ENCODE measurements around the gene DLG2. TPM values are rescaled to one million over a fixed set of nuclear protein-coding genes. Genes with fewer than 3 reads are reported as not detected.

DLG2 gene
- total and polyA plus RNA-seq, 2 donors (not counting 3 experiments of a cell fraction or from before 2014, with no cell fraction given), result 0.15 to 1.1 TPM

- Histone ChIP-seq H3K4me2 (ENCODE audit: insufficient read depth, low read length) (no peak overlapping the region), H3K27me3 (ENCODE audit: control insufficient read depth in 2 of 2, insufficient read depth in 2 of 2, low read length in 2 of 2) (no peaks in the 10 kb centered on the region), H3K9me1 (replicated peaks; ENCODE audit: control insufficient read depth, extremely low read depth, insufficient read depth, low read length) (no peaks in the 10 kb centered on the region), H3K4me1 (ENCODE audit: control insufficient read depth, extremely low read depth, insufficient read depth, low read length) (no peaks in the 10 kb centered on the region), H4K20me1 (replicated peaks; ENCODE audit: control insufficient read depth, extremely low read depth, insufficient read depth, low read length) (no peaks in the 10 kb centered on the region), H3K4me3 (replicated peaks in 1 of 3; ENCODE audit: insufficient read depth in 1 of 3, low read depth in 1 of 3, low read length in 3 of 3) (no peak overlapping the region), H3K79me2 (ENCODE audit: control insufficient read depth, insufficient read depth, low read length) (no peaks in the 10 kb centered on the region), H2AFZ (ENCODE audit: low read depth, low read length) (no peak overlapping the region), H3K9ac (replicated peaks; ENCODE audit: extremely low read depth, insufficient read depth, low read length) (no peak overlapping the region), H3K27ac (ENCODE audit: insufficient read depth, low read depth, low read length) (no peak overlapping the region), H3K36me3 (ENCODE audit: control insufficient read depth in 2 of 2, extremely low read depth in 1 of 2, insufficient read depth in 2 of 2, low read length in 2 of 2) (no peaks in the 10 kb centered on the region), H3K9me3 (replicated peaks; ENCODE audit: control insufficient read depth, insufficient read depth, low read length) (no peaks in the 10 kb centered on the region)
- CTCF ChIA-PET, result no interaction called here
- intact Hi-C loops (cut with micrococcal nuclease) (no loop called here), dilution Hi-C loops (cut with MboI; ENCODE audit: extremely low pct_ligation_motif_present, low sequenced_read_pairs) (no loop called here)
- FAIRE-seq, result no peak
- DNase-seq (ENCODE audit: low read depth, low spot score), result no peak
- no TSS peak for BruUV-seq (replicated peaks)
- TF ChIP-seq MAX (IDR thresholded peaks at IDR 0.05; ENCODE audit: insufficient read depth, insufficient read length), result no peak
- TF ChIP-seq GATA2 (IDR thresholded peaks at IDR 0.05; ENCODE audit: insufficient read depth, insufficient read length, low read depth, low read length), result no peak
- POLR2A ChIA-PET, result no interaction called here
Measured at GRCh38 chr11:84227970-84228665, 1399.0 kb downstream of the DLG2 start.

- FAIRE-seq, result no peak
- CTCF ChIA-PET, result no interaction called here
- no TSS peak for BruUV-seq (replicated peaks)
Measured at GRCh38 chr11:84224042-84224441, 1403.1 kb downstream of the DLG2 start.

More at GRCh38 chr11:84224042-84224441, 1403.1 kb downstream of the DLG2 start:
- intact Hi-C loops (cut with micrococcal nuclease) (no loop called here), dilution Hi-C loops (cut with MboI; ENCODE audit: extremely low pct_ligation_motif_present, low sequenced_read_pairs) (no loop called here)
- no peaks in the 10 kb centered on the region for H3K36me3 ChIP-seq (ENCODE audit: control insufficient read depth in 2 of 2, extremely low read depth in 1 of 2, insufficient read depth in 2 of 2, low read length in 2 of 2)
- H3K27me3 ChIP-seq (ENCODE audit: control insufficient read depth in 2 of 2, insufficient read depth in 2 of 2, low read length in 2 of 2), result no peaks in the 10 kb centered on the region
- POLR2A ChIA-PET, result no interaction called here
- no peak overlapping the region for H3K4me3 ChIP-seq (replicated peaks in 1 of 3; ENCODE audit: insufficient read depth in 1 of 3, low read depth in 1 of 3, low read length in 3 of 3)
- H3K4me1 ChIP-seq (ENCODE audit: control insufficient read depth, extremely low read depth, insufficient read depth, low read length), result no peaks in the 10 kb centered on the region
- H3K79me2 ChIP-seq (ENCODE audit: control insufficient read depth, insufficient read depth, low read length), result no peaks in the 10 kb centered on the region
- no peaks in the 10 kb centered on the region for H3K9me1 ChIP-seq (replicated peaks; ENCODE audit: control insufficient read depth, extremely low read depth, insufficient read depth, low read length)
- no peak overlapping the region for H3K9ac ChIP-seq (replicated peaks; ENCODE audit: extremely low read depth, insufficient read depth, low read length)
- no peak overlapping the region for H2AFZ ChIP-seq (ENCODE audit: low read depth, low read length)
- TF ChIP-seq EZH2 (IDR thresholded peaks at IDR 0.05; ENCODE audit: borderline replicate concordance, low read depth, low read length, severe bottlenecking) (no peak), POLR2A (IDR thresholded peaks at IDR 0.05; ENCODE audit: low read depth, low read length) (no peak), POLR2AphosphoS5 (IDR thresholded peaks at IDR 0.05; ENCODE audit: insufficient read depth, low read depth, low read length) (no peak), FOS (IDR thresholded peaks at IDR 0.05; ENCODE audit: borderline replicate concordance, insufficient read depth, low read length) (no peak), GATA2 (IDR thresholded peaks at IDR 0.05; ENCODE audit: insufficient read depth, insufficient read length, low read depth, low read length) (no peak), JUN (IDR thresholded peaks at IDR 0.05; ENCODE audit: borderline replicate concordance, insufficient read depth, insufficient read length, low read depth) (no peak), MYC (IDR thresholded peaks at IDR 0.05; ENCODE audit: low read depth, low read length) (no peak), CTCF (IDR thresholded peaks at IDR 0.05; ENCODE audit: extremely low read depth in 1 of 2, insufficient read depth in 1 of 2, low read depth in 1 of 2, low read length in 2 of 2) (no peak), MAX (IDR thresholded peaks at IDR 0.05; ENCODE audit: insufficient read depth, insufficient read length) (no peak)
- H4K20me1 ChIP-seq (replicated peaks; ENCODE audit: control insufficient read depth, extremely low read depth, insufficient read depth, low read length), result no peaks in the 10 kb centered on the region
- DNase-seq (ENCODE audit: low read depth, low spot score), result no peak
- no peak overlapping the region for H3K27ac ChIP-seq (ENCODE audit: insufficient read depth, low read depth, low read length)
- no peaks in the 10 kb centered on the region for H3K9me3 ChIP-seq (replicated peaks; ENCODE audit: control insufficient read depth, insufficient read depth, low read length)
- H3K4me2 ChIP-seq (ENCODE audit: insufficient read depth, low read length), result no peak overlapping the region
